Epithelial cell of esophagus (primary cell): ENCODE results near the gene PTPRT.

Source experiments
- DNase-seq: peaks from one replicate; pipeline ENCODE4 v3.0.0; 2010; ENCODE audit warnings: low read depth
- H3K4me3 ChIP-seq: 2 replicates; pipeline ENCODE4 v1.5.1; 2011; ENCODE audit warnings: mild to moderate bottlenecking, low read length, control low read depth
- TF ChIP-seq, protein P1 (sequence below): IDR thresholded peaks from 2 replicates; pipeline ENCODE4 v1.5.1; 2011; ENCODE audit warnings: low read depth, mild to moderate bottlenecking, low read length, control low read depth, inconsistent platforms; ENCODE audit not compliant: insufficient read depth; ENCODE audit errors: missing control alignments

The PTPRT gene

GRCh38 chr20:42112161-42112560, 1077.5 kb downstream of the PTPRT start:
- no peak overlapping the region for H3K4me3 ChIP-seq
- DNase-seq, result no peak
- TF ChIP-seq, protein P1, sequence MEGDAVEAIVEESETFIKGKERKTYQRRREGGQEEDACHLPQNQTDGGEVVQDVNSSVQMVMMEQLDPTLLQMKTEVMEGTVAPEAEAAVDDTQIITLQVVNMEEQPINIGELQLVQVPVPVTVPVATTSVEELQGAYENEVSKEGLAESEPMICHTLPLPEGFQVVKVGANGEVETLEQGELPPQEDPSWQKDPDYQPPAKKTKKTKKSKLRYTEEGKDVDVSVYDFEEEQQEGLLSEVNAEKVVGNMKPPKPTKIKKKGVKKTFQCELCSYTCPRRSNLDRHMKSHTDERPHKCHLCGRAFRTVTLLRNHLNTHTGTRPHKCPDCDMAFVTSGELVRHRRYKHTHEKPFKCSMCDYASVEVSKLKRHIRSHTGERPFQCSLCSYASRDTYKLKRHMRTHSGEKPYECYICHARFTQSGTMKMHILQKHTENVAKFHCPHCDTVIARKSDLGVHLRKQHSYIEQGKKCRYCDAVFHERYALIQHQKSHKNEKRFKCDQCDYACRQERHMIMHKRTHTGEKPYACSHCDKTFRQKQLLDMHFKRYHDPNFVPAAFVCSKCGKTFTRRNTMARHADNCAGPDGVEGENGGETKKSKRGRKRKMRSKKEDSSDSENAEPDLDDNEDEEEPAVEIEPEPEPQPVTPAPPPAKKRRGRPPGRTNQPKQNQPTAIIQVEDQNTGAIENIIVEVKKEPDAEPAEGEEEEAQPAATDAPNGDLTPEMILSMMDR, result no peak

DNA sequence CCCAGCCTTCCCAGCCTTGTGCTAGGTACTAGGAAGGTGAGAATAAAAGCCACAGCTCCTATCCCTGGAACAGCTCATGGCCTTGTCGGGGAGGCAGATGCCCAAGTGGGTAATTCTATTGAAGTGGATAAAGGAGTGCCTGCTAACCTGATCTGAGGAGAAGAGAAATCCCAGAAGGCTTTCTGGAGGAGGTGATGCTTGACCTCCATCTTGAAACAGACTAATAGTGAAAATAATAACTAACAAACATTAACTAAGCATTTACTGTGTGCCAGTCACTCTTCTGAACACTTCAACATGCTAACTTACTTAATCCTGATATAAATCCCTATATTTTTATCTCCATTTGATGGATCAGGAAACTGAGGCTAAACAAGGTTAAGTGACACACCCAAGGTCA, 1078.4 kb downstream of the PTPRT start:
- TF ChIP-seq, protein P1, result no peak
- H3K4me3 ChIP-seq, result no peak overlapping the region
- DNase-seq, result no peak

DNA sequence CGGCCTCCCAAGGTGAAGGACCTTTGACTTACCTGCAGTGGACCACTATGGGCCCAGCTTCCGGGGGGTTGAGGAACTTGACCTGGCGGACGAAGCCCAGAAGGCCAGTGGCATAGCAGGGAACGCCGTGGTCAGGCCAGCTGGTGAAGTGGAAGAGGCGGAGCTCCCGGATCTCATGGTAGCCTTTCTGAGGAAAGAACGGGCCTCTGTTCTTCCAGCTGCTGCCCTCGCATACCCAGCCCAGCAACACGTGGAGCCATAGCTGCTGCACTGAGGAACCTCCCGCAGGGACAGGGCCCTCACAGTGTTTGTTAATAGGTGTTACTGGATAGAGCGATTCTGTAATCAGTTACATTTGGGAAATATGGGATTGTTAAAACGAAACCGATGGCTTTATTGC, 1079.4 kb downstream of the PTPRT start:
- no peak overlapping the region for H3K4me3 ChIP-seq
- TF ChIP-seq, protein P1, result no peak
- no peak for DNase-seq

DNA sequence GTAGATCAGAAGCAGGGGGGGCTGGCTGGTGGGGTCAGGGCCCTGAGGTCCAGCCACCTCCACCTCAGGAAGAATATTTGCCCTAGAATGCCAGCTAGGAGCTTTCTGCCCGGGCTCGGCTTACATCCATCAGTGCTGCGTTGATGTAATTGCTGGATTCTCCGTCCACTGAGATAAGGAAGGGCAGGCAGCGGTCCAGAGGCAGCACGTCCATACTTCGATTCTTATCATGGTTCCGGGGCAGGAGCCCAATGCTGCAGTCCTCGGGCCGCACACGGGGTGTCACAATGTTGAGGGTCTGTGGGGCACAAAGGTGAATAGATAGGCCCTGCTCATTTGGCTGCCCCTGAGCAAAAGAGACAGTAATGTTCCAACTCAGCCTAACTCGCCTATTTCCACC, 1087.7 kb downstream of the PTPRT start:
- H3K4me3 ChIP-seq, result no peak overlapping the region
- TF ChIP-seq, protein P1, result no peak
- DNase-seq, result no peak

DNA sequence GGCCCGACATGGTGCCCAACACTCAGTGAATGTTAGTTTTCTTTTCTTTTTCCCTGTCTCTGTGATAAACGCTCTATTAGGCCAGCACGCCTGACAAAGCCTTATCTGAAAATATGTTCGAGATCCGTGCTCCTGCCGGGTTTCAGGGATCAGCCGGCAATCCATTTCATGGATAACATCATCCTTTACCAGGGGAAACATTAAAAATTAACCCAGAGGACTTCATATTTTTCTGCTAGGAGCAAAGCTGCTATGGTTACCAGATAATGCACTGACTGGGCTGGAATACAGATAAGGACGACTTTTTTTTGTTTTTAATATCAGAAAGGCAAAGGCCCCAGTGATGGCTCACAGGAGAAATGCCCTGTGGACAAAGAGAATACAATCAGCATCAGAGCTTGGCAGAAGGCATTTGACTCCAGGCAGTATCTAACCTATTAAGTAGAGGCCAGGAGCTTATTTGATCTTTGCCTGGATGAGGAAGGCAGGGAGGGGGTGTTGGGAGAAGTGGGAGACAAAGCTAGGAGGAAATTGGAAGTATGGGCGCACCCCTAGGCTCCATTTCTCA, 1089.5 kb downstream of the PTPRT start:
- no peak for DNase-seq
- TF ChIP-seq, protein P1, result no peak
- no peak overlapping the region for H3K4me3 ChIP-seq

- TF ChIP-seq, protein P1, result no peak
- no peak overlapping the region for H3K4me3 ChIP-seq
- no peak for DNase-seq
Observed at GRCh38 chr20:42099101-42099500, 1090.6 kb downstream of the PTPRT start.

DNA sequence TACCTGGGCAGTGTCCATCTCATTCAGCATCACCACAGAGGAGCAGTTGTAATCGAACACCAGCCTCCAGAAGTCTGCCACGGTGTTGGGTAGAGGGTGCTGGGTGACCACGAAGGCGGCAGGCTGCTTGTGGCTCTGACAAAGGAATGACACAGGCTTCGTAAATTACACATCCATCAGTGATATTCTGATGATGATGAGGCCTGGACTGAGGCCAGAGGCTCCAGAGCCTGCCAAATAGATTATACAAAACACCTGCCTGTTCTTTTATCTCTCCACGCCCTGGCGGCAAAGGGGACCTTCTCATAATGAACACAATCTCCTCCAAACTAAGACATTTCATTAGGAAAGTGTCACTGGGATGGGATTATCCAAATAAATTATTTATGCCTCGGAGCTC, 1091.3 kb downstream of the PTPRT start:
- DNase-seq, result no peak
- H3K4me3 ChIP-seq, result no peak overlapping the region
- TF ChIP-seq, protein P1, result no peak
